Measurements from ENCODE around the gene TBX10.

DNA sequence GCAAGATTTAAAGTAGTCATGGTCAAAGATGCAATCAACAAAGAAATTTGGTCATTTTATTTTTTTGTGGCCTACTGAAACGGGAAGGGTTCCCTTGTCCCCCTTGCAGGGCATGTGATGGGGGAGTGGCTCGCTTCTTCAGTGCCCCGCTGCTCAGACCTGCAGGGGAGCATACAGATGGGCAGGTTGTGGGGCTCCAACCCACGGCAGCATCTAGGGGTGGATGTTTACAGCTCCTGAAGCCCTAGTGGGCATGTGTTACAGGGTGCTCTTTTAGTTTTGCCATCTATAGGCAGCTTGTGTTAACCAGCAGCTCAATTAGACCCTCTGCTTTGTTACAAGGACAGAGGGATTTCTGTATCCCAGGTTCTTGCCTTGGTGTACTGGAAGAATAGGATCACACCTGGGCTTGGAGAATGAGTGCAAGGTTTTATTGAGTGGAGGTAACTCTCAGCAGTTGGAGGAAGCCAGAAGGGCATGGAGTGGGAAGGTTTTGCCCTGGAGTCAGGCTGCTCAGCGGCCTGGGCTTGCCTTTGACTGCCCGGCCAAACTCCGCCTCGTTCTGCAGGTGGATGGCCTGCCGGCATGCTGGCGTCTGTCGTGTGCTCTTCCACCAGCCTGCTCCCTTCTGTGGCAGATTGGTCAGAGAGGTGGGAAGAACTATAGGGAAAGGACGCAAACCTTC lies 46.5 kb downstream of the TBX10 start:
- TF ChIP-seq YY1 (IDR thresholded peaks at IDR 0.05; ENCODE audit: insufficient read depth, insufficient read length): no peak
- no peak for TF ChIP-seq SUZ12 (IDR thresholded peaks at IDR 0.05; ENCODE audit: extremely low read depth, insufficient read depth, insufficient read length)
- TF ChIP-seq ZNF274 (IDR thresholded peaks at IDR 0.05; ENCODE audit: low read depth, low read length): no peak

Measured in NT2/D1 (cell line).